IPS-11a (cell line): ENCODE data around the gene NXPH1.
"Not testable (repeated sequence)": the region's sequence is repeated elsewhere in the genome, so short reads cannot be mapped to it uniquely, and the experiment has no call there.

Experiments
- H3K4me3 ChIP-seq: one replicate; pipeline ENCODE4 v1.5.1; 2013; ENCODE audit warnings: low read depth, low read length, control low read depth

The NXPH1 gene

DNA sequence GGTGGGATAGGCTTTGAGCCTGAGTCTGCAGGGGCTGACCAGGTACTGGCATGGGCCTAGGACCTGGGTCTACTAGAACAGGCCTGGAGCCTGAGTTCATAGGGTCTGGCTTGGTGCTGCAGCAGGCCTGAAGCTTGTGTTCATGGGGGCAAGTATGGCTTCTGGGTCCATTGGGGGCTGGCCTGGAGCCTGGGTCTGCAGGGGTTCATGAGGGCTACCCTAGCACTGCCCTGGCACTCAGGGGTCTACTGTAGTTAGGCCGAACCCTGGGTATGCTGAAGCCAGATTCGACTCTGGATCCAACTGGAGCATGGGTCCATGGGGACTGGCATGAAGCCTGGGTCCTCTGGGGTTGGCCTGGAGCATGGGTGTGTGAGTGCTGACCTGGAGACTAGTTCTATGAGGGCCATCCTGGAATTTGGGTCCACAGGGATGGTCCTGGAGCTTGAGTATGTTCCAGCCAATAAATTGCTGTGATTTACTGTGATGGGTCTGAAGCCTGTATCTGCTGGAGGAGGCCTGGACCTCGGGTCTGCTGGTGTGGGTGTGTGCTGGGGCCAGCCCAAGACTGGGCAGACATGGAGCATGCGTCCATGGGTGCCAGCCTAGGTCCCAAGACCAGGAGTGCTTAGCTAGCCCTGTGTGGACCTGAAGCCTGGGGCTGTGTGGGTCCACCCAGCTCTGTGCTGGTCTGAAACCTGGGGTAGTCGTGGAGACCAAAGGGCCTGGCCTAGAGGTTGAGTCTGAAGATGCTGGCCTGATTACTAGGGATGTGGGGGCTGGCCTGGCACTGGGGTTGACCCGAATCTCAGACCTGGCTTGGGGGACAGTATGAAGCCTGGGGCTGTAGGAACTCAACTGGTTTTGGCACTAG, 235.5 kb downstream of the NXPH1 start:
- no peak overlapping the region for H3K4me3 ChIP-seq

DNA sequence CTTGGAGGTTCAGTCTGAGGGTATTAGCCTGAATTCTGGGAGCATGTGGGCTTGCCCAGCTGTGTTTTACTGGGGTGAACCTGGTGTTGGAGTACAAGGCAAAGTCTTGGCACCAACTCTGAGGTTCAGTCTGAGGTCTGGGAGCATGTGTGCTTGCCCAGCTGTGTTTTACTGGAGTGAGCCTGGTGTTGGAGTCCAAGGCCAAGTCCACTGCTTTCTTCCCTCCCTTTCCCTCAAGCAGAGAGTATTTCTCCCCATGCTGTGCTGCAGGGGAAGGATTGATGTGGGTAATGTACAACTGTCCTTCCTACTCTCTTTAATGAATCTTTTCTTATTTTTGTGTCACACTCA, 236.1 kb downstream of the NXPH1 start:
- H3K4me3 ChIP-seq, result no peak overlapping the region

DNA sequence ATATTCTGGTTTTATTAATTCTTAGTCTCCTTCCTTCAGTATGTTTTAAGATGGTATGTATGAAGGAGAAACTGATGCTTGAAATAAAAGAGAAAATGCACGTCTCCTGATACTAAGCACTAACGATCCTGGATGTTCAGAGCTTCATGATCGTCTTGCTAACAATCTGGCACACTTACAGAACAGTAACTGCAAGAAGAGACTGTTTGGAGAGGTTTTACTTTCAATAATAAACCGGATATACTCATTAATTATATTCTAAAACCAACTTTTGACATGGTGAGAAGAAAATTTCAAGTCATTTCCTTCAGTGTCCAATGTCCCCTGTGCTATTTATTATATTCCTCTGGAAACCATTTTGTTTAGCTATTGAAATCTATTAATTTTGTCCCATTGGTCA, 251.0 kb downstream of the NXPH1 start:
- no peak overlapping the region for H3K4me3 ChIP-seq

DNA sequence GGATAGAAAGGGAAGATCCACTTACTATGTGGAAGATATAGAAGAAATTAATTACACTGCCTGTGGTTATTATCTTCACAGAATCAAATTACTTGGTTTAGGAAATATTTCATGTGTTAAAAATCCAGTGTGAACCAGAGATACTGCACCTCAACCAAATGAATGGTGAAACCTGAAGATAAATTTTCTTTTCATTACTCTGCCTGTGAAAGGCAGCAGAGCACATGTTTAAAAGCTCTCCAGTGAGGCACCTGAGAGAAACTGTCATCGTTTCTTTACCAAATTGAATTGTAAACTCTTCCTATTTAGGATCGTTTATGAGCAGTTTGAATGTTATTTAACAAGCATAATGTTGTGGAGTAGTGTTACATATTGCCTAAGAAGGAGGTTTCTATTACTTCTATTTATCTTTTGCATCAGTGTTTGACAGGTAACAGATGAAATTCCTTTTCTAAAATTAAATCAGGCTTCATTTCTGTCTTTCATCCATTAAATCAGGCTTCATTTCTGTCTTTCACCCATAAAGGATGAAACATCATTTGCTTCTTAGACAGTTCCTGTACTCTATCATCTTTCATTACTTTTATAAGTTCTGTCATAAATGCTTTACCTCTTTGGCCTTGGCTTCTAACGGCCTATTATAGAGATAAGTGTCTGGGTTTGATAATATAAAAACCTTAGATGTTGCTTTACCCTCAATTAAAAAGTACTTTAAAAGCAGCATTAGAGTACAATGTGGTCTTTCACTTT, 266.6 kb downstream of the NXPH1 start:
- H3K4me3 ChIP-seq, result no peak overlapping the region

DNA sequence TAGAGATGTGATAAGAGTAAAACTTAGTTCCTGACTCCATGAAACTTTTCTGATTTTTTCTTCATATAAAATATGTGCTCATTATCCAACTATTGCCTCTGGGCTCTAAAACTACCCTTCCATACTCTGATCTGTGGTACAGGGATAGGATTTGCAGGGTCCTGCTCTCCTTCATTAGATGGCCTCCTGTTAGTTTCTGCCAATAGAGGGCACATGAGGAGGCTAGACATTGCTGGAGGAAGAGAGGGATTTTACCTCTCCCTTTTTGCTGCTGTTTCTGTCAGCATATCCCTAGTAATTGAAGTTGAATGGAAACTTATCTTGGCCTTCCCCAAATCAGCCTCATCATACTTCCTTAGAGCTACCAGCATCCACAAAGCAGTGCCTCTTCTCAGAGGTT, 269.4 kb downstream of the NXPH1 start:
- no peak overlapping the region for H3K4me3 ChIP-seq

DNA sequence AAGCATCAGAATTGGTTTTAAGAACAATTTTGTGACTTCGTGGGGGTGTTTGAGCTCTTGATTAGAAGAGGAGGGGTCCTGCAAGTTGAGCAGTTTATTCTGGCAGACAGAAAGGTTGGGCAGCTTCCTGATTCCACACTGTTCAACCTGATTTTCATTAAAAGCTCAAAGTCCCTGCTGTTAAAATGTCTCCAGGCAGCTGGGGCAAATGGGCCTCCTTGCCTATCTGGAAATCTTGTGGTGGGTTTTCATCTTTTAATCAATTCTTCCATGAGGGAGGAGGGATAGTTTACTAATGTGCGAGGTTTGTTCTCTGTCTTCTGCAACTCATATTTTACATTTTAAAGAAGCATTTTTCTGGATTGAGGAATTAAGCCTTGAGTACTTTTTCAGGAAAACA, 276.7 kb downstream of the NXPH1 start:
- H3K4me3 ChIP-seq, result no peak overlapping the region

DNA sequence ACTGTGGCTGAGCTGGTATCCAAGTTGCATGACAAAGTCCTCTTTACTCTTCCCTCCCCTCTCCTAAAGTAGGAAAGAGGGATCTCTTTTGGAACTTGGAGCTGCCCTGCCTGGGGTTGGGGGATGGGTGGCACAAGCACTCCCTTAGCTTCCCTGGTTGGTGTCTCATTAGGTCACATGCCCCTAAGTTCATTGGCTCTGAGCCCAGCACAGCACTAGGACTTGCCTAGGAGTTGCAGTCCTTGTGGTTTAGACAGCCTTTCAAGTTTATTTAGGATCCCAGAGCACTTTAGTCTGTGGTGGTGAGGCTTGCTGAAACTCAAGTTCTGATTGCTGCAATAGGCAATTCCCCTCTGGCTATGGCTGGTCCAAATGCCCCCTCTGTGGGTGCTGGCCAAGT, 281.4 kb downstream of the NXPH1 start:
- H3K4me3 ChIP-seq, result no peak overlapping the region

DNA sequence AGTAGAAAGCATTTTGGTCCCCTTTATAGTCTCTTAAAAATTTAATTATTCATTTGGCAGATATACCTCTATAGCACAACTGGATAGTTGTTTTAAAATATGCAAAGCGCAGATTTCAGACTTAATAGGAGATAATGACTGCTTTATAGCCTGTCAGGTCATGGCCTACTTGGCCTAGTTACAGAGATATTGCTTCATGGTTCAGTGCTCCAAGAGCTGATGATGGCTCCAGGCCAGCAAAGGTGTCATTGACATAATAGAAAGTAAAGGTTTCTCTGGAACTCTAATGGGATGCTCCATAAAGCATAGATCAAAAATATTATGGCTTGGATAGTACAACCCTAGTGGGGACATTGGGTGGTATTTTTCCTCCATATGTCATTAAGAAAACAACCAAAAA, 285.7 kb downstream of the NXPH1 start:
- no peak overlapping the region for H3K4me3 ChIP-seq

DNA sequence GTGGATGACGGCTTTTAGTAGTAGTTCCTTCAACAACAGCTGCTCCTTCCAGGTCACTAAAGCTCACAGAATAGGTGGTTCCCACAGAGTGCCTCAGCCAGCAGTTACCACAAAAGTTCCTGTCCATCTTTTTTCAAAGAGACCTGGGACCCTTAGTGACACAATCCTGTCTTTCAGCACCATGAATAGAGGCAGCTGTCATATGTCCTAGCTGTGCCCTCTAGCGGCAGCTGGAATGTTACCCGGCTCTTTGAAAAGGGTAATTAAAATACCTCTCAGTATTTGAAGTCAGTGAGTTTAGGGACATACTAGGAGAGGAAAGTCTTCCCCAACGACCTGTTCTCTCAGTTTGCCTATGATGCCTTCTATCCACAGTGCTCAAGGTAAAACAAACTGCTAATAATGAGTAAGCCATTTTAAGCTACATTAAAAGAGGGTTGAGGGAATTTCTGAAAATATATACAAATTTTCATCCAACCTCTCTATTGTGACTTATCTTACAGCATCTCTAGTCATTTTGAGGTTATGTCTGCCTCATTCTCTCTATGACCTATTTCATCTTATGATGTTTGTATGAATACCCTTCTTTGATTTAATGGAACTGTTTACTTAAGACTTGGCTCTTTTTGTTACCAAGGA, 290.8 kb downstream of the NXPH1 start:
- no peak overlapping the region for H3K4me3 ChIP-seq

DNA sequence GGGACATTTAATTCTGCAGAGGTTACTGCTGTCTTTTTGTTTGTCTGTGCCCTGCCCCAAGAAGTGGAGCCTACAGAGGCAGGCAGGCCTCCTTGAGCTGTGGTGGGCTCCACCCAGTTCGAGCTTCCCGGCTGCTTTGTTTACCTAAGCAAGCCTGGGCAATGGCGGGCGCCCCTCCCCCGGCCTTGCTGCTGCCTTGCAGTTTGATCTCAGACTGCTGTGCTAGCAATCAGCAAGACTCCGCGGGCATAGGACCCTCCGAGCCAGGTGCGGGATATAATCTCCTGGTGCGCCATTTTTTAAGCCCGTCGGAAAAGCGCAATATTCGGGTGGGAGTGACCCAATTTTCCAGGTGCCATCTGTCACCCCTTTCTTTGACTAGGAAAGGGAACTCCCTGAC, 298.3 kb downstream of the NXPH1 start:
- H3K4me3 ChIP-seq, result not testable (repeated sequence)

DNA sequence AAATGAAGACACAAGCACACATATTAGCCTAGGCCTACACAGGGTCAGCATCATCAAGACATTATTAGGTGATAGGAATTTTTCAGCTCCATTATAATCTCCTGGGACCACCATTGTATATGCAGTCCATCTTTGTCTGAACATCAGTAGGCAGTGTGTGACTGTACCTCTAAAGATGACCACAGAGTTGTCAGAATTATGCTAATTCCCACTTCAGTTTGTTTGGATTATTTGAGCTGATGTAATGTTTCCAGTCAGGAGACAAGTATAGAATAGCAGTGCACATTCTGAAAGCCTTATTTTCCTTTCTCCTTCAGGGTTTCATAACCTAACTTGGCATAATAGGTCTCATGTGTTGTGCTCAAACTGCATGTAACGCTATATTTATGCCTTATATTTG, 306.4 kb downstream of the NXPH1 start:
- no peak overlapping the region for H3K4me3 ChIP-seq

DNA sequence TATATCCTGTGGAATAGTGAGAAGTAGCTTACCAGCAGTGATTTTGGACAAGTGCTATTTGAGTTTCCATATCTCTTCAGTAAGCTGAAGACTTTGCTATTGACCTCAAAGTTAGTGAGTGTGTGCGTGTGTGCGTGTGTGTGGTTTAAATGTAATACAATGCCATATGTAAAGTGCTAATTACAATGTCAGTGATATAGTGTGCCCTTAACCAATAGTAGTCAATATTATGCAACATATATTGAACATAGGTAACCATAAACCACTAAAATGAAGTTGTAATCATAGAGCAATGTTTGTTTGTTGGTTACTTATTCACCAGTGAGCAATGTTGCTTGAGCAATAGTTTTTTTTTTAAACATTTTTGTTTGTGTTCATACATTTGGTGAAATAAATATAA, 309.4 kb downstream of the NXPH1 start:
- no peak overlapping the region for H3K4me3 ChIP-seq

DNA sequence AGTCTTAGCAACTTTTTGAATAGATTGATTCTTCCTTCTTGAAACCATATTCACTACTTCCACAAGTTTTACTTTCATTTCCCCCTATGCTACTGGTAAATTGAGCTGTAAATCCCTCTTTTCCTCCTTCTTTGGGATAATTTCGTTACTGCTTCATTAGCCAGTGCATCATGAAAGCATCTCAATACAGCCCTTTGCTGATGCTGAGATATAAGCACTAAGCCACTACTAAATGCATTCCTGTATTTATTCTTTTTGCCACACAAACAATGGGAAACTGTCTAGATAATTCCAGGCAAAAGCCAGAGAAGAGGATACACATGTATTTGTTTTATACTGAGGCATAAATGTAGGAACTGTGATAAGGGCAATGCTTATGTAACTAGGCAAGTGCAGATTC, 313.9 kb downstream of the NXPH1 start:
- no peak overlapping the region for H3K4me3 ChIP-seq

DNA sequence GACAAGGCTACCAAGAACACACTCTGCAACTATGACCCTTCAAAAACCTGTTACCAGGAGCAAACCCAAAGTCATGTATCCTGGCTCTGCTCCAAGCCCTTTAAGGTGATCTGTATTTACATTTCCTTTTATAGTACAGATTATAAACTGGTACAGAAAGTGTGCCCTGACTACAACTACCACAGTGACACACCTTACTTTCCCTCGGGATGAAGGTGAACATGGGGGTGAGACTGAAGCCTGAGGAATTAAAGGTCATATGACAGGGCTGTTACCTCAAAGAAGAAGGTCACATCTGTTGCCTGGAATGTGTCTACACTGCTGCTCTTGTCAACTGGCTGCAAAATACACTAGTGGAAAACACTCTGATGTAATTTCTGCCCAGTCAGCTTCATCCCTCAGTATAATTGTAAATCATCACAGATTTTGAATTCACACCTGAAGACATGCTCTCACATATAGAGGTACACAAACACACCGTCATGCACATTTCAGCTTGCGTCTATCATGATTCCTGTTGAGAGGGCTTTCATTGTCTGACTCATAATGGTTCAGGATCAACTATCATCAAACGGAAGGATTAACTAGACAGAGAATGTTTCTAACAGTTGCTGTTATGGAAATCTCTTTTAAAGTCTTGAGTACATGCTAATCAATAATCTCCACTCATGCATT, 318.3 kb downstream of the NXPH1 start:
- no peak overlapping the region for H3K4me3 ChIP-seq

DNA sequence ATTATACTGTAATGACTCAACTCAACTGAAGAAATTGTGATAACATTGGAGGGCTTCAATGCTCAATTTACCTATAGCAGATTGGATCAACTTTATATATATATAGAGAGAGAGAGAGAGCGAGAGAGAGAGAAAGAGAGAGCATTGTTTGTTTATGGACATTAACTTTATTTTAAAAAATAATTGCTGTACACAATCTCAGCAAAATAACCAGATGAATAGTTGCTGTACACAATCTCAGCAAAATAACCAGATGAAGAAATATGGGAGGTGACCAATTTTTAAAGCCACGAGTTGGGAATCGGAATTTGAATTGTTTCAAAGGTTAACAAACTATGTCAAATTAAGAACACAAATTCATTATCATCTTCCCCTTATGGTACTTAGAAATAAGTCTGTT, 319.9 kb downstream of the NXPH1 start:
- no peak overlapping the region for H3K4me3 ChIP-seq

DNA sequence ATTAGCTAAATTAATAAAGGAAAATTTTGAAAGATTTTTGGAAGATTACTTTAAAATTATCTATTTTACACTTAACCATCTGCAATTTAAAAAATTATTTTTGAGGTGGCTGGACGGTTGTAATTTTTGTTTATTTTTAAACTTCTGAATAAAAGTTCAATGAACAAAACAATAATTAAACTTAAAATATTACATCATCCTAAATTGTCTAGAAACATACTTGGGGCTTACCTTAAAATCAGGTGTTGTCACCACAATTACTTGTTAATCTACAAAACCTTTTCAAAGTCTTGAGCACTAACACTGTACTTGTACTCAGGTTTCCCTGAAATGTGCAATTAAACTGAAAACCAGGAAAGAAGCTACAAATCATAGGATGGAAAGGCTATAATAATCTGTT, 328.3 kb downstream of the NXPH1 start:
- no peak overlapping the region for H3K4me3 ChIP-seq

DNA sequence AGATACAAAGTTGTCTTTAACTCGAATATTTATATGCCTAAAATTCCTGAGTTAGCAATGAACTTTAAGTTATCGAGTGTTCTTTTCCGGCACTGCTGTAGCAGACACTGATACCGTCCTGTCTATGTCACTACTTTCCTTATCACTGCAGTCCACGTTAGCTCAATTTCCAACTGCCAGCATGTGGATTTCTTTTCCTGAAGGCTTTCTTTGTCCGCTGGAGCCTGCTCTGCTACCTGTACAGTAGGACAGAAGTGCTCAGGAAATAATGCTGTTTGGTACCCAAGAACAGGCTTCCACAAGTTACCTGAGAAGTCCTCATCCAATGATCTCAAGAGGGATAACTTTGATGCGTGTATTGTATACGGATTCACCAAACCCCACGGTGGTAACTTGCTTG, 329.4 kb downstream of the NXPH1 start:
- no peak overlapping the region for H3K4me3 ChIP-seq

DNA sequence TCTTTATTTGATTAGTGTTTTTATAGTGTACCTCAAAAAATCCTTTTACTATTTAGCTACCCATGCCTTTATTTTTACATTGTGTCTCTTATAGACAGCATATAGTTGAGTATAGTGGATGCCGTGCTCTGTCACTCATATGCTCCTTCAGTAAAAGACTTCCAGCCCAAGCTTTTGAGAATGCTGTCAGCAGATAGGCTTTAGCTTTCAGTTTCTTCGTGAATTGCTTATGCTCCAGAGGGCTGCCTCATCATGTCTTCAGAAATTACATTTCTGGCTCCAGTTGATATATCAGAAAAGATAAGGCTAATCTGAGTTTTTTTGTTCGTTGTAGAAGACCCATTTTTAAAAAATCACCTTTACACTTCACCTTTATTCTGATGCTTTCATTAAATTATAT, 332.0 kb downstream of the NXPH1 start:
- H3K4me3 ChIP-seq, result no peak overlapping the region

DNA sequence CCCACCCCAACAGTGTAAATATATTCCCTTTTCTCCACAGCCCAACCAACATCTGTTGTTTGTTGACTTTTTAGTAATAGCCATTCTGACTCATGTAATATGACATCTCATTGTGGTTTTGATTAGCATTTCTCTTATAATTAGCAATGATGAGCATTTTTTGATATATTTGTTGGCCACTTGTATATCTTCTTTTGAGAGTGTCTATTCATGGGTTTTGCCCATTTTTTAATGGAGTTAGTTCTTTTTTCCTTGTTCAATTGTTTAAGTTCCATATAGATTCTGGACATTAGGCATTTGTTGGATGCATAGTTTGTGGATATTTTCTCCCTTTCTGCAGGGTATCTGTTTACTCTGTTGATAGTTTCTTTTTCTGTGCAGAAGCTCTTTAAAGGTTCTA, 340.1 kb downstream of the NXPH1 start:
- H3K4me3 ChIP-seq, result no peak overlapping the region

DNA sequence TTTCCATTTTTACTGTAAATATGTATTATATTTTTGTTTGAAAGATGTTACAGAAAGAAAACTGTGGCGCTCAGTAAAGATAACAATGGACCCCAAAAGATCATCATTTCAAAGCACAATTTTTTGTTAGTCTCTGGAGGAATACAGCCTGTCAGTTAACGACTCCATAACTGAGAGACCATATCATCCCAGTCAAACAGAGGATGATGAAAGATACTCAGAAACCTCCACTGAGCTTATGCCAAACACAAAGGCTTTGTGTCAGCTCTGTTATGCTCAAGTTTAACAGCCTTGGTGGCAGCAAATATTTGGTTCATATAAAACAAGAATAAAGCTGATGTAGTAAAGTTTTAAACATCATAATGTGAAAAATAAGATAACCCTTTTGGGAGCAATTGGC, 345.1 kb downstream of the NXPH1 start:
- no peak overlapping the region for H3K4me3 ChIP-seq

DNA sequence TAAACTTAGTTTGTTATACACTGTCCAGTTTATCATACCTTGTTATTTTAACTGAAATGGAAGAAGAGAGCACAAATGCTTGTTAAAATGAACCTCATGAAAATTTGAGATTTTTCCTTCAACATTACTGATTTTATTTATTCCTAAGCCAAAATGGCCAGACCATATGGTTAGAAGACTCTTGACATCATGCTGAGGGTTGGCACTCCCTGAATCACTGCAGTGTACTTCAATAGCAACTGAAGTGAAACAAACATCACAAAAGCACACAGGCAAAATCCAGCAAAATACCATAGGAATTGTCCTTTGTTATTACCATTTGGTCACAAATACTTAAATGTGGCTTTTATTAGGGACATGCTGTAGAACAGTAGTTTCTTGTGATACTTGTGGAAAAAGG, 347.8 kb downstream of the NXPH1 start:
- no peak overlapping the region for H3K4me3 ChIP-seq

DNA sequence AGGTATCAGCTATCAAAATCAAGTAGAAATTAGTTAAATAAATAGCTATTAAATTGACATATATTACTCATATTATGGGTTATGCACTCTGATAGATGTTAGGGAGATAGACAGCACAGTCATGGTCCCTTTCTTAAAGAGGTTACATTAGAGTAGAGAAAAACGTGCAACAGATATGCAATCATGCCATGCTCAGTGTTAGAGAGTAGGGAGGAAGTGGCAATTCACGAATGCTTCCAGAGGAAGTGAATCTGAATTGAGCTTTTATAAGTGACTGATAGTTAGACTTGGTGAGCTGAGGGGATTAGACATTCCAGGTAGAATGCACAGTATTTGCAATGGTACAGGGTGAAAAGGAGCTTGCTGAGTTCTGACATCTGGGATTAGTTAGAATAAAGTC, 349.8 kb downstream of the NXPH1 start:
- H3K4me3 ChIP-seq, result no peak overlapping the region
